ENCODE results near the gene CTCFL.

- no peak for TF ChIP-seq POLR2AphosphoS5 (IDR thresholded peaks at IDR 0.05)
- no peak for TF ChIP-seq CTCF (IDR thresholded peaks at IDR 0.05)
- TF ChIP-seq POLR2A (IDR thresholded peaks at IDR 0.05), result no peak
- no peak for TF ChIP-seq EP300 (IDR thresholded peaks at IDR 0.05; ENCODE audit: low read depth)
These were observed 11.7 kb downstream of the CTCFL start for GRCh38 chr20:57513199-57513598.
